Keratinocyte (primary cell): ENCODE data around the gene TMPRSS3. TPM values are rescaled to one million over a fixed set of nuclear protein-coding genes. Genes with fewer than 3 reads are reported as not detected.

Experiments
- DNase-seq: peaks from one replicate; pipeline ENCODE4 v3.0.0-alpha.2; 2011; ENCODE audit warnings: low read depth, missing footprints, low spot score
- FAIRE-seq: peaks from 2 replicates; lab custom pipeline; 2011; peaks lifted over from hg19 to GRCh38; lab: Jason Lieb, UNC
- H2AFZ ChIP-seq: 2 replicates; pipeline ENCODE4 v1.6.0; 2012; ENCODE audit warnings: low read length, control low read depth, inconsistent platforms; ENCODE audit not compliant: control insufficient read depth
- H3K27ac ChIP-seq: 2 replicates; pipeline ENCODE4 v1.5.1; 2011; ENCODE audit warnings: low read length; ENCODE audit not compliant: control insufficient read depth, insufficient read depth
- H3K27me3 ChIP-seq: 3 replicates; pipeline ENCODE4 v1.6.0; 2011; ENCODE audit warnings: low read length; ENCODE audit not compliant: control insufficient read depth, insufficient read depth; ENCODE audit errors: extremely low read depth
- H3K36me3 ChIP-seq, 2 experiments: 2 replicates in 1 of 2; 3 replicates in 1 of 2; pipeline ENCODE4 v1.5.1; 2011; ENCODE audit warnings: low read length in 2 of 2, mild to moderate bottlenecking in 1 of 2; ENCODE audit not compliant: control insufficient read depth in 2 of 2, insufficient read depth in 2 of 2; ENCODE audit errors: extremely low read depth in 1 of 2
- H3K4me1 ChIP-seq: 3 replicates; pipeline ENCODE4 v1.5.1; 2011; ENCODE audit warnings: low read length; ENCODE audit not compliant: control insufficient read depth, insufficient read depth; ENCODE audit errors: extremely low read depth
- H3K4me2 ChIP-seq: 3 replicates; pipeline ENCODE4 v1.6.0; 2011; ENCODE audit warnings: low read depth, low read length; ENCODE audit not compliant: control insufficient read depth, insufficient read depth; ENCODE audit errors: extremely low read depth
- H3K4me3 ChIP-seq, 3 experiments: fragments of 200-600 bp in 1 of 3; sonication (generic) in 1 of 3; 2 replicates in 2 of 3; 3 replicates in 1 of 3; pipeline ENCODE4 v1.5.1; 2011 to 2016; ENCODE audit warnings: low read length in 3 of 3, mild to moderate bottlenecking in 3 of 3, control low read depth in 2 of 3, inconsistent platforms in 1 of 3, low read depth in 1 of 3, mixed read lengths in 1 of 3, mixed run types in 1 of 3, moderate library complexity in 1 of 3; ENCODE audit not compliant: control insufficient read depth in 2 of 3, insufficient read depth in 2 of 3; ENCODE audit errors: extremely low read depth in 1 of 3
- H3K79me2 ChIP-seq: 2 replicates; pipeline ENCODE4 v1.6.0; 2012; ENCODE audit warnings: low read length; ENCODE audit not compliant: control insufficient read depth, insufficient read depth
- H3K9ac ChIP-seq: 3 replicates; pipeline ENCODE4 v1.6.0; 2011; ENCODE audit warnings: low read length; ENCODE audit not compliant: control insufficient read depth, insufficient read depth; ENCODE audit errors: extremely low read depth
- H3K9me1 ChIP-seq: 3 replicates; pipeline ENCODE4 v1.6.0; 2011; ENCODE audit warnings: low read length; ENCODE audit not compliant: control insufficient read depth, insufficient read depth; ENCODE audit errors: extremely low read depth
- H3K9me3 ChIP-seq: 2 replicates; pipeline ENCODE4 v1.5.1; 2012; ENCODE audit warnings: low read depth, low read length; ENCODE audit not compliant: control insufficient read depth
- H4K20me1 ChIP-seq: 3 replicates; pipeline ENCODE4 v1.6.0; 2011; ENCODE audit warnings: low read length; ENCODE audit not compliant: control insufficient read depth, insufficient read depth; ENCODE audit errors: extremely low read depth
- CTCF ChIP-seq, 3 experiments: IDR thresholded peaks in 1 of 3; conservative IDR thresholded peaks in 1 of 3; optimal IDR thresholded peaks in 1 of 3; 2 replicates in 2 of 3; 3 replicates in 1 of 3; pipeline versions ENCODE3 to v1.5.1; 2011; ENCODE audit warnings: low read length in 3 of 3, mild to moderate bottlenecking in 3 of 3, moderate library complexity in 2 of 3, control low read depth in 1 of 3, inconsistent platforms in 1 of 3; ENCODE audit not compliant: insufficient read depth in 2 of 3; ENCODE audit errors: extremely low read depth in 1 of 3
- EZH2 ChIP-seq: IDR thresholded peaks from one replicate; pipeline ENCODE4 v1.6.1; 2012; ENCODE audit warnings: inconsistent platforms, mild to moderate bottlenecking, low read length, moderate library complexity
- dilution Hi-C: fragments of 300-500 bp; cut with MboI; formaldehyde crosslinking; loops from one replicate; pipeline ENCODE4 v1.7.0; 2020; ENCODE audit warnings: low sequenced_read_pairs; ENCODE audit not compliant: extremely low pct_ligation_motif_present
- polyA plus RNA-seq, 5 experiments: library from polyadenylated mRNA; depleted of rRNA in 3 of 5; stranded (reverse) in 3 of 5; stranded (forward) in 1 of 5; unstranded in 1 of 5; fragments of >200 nt; gene quantifications; 1 replicate in 1 of 5; 2 replicates in 3 of 5; 3 replicates in 1 of 5; pipeline versions ENCODE4 v1.2.1 to v1.2.3, GENCODE V29; 2011 to 2012; ENCODE audit warnings: missing spikeins in 2 of 5, low read depth in 1 of 5, low replicate concordance in 1 of 5

TMPRSS3 gene
- polyA plus RNA-seq, 1 donor (not counting 4 experiments of a cell fraction or from before 2014, with no cell fraction given) = not detected

GRCh38 chr21:42343101-42343500, 52.8 kb downstream of the TMPRSS3 start:
- H4K20me1 ChIP-seq = no peaks in the 10 kb centered on the region
- DNase-seq (no peak), FAIRE-seq (no peak)
- H3K36me3 ChIP-seq = no peaks in the 10 kb centered on the region
- no peaks in the 10 kb centered on the region for H3K27me3 ChIP-seq
- H3K9me3 ChIP-seq = no peaks in the 10 kb centered on the region
- H3K9me1 ChIP-seq = no peaks in the 10 kb centered on the region
- dilution Hi-C loops = loop anchor here (10.0 kb wide), 1 partner anchor 82 kb away; no protein-coding TSS in a partner anchor
- no peaks in the 10 kb centered on the region for H3K79me2 ChIP-seq
- H3K4me2 ChIP-seq = no peak overlapping the region
- no peak overlapping the region for H3K9ac ChIP-seq
- H3K27ac ChIP-seq = no peak overlapping the region
- TF ChIP-seq EZH2 = no peak
- no peak for TF ChIP-seq CTCF (optimal IDR thresholded peaks at IDR 0.05 in 1 of 3, IDR thresholded peaks at IDR 0.05 in 1 of 3, conservative IDR thresholded peaks at IDR 0.05 in 1 of 3; ENCODE audit: extremely low read depth in 1 of 3, insufficient read depth in 2 of 3, low read length in 3 of 3)
- H3K4me1 ChIP-seq = no peaks in the 10 kb centered on the region
- no peak overlapping the region for H2AFZ ChIP-seq
- H3K4me3 ChIP-seq = no peak overlapping the region

GRCh38 chr21:42341776-42342542, 53.9 kb downstream of the TMPRSS3 start:
- dilution Hi-C loops = loop anchor here (10.0 kb wide), 1 partner anchor 83 kb away; no protein-coding TSS in a partner anchor
- Histone ChIP-seq H3K9me1 (no peaks in the 10 kb centered on the region), H3K4me1 (no peaks in the 10 kb centered on the region), H3K36me3 (no peaks in the 10 kb centered on the region), H3K79me2 (no peaks in the 10 kb centered on the region), H4K20me1 (no peaks in the 10 kb centered on the region), H2AFZ (no peak overlapping the region), H3K4me2 (no peak overlapping the region), H3K9me3 (no peaks in the 10 kb centered on the region), H3K27ac (no peak overlapping the region), H3K9ac (no peak overlapping the region), H3K27me3 (no peaks in the 10 kb centered on the region), H3K4me3 (no peak overlapping the region)
- FAIRE-seq (no peak), DNase-seq (no peak)
- TF ChIP-seq CTCF (optimal IDR thresholded peaks at IDR 0.05 in 1 of 3, IDR thresholded peaks at IDR 0.05 in 1 of 3, conservative IDR thresholded peaks at IDR 0.05 in 1 of 3; ENCODE audit: extremely low read depth in 1 of 3, insufficient read depth in 2 of 3, low read length in 3 of 3) = no peak
- TF ChIP-seq EZH2 = no peak
